HFFc6 (cell line): Measurements from ENCODE around the gene PTPRK. TPM values are rescaled to one million over a fixed set of nuclear protein-coding genes. Genes with fewer than 3 reads are reported as not detected.

Experiments
- DNase-seq: peaks from one replicate; pipeline ENCODE4 v3.0.0-alpha.2; 2018
- H3K27ac Mint-ChIP-seq: 2 replicates; pipeline ENCODE4 v1.8.0; 2020; ENCODE audit warnings: mild to moderate bottlenecking, mixed read lengths
- H3K27me3 Mint-ChIP-seq: 2 replicates; pipeline ENCODE4 v1.8.0; 2021; ENCODE audit warnings: mild to moderate bottlenecking, moderate library complexity, mixed read lengths; ENCODE audit not compliant: insufficient read depth
- H3K36me3 Mint-ChIP-seq: 2 replicates; pipeline ENCODE4 v1.8.0; 2021; ENCODE audit warnings: low read depth, mixed read lengths
- H3K4me1 Mint-ChIP-seq: 2 replicates; pipeline ENCODE4 v1.8.0; 2020; ENCODE audit warnings: low read depth, mixed read lengths
- H3K4me3 Mint-ChIP-seq: 2 replicates; pipeline ENCODE4 v1.8.0; 2020; ENCODE audit warnings: mild to moderate bottlenecking, moderate library complexity, mixed read lengths
- H3K9me3 Mint-ChIP-seq: 2 replicates; pipeline ENCODE4 v1.8.0; 2020; ENCODE audit warnings: mild to moderate bottlenecking, mixed read lengths
- total RNA-seq, 6 experiments: library from RNA; stranded (reverse); fragmentation: NEBNext Ultra II Directional; extraction: Animal tissue kit (Norgen Biotek cat#: 25700); gene quantifications; 2 replicates in 1 of 6; 3 replicates in 5 of 6; pipeline ENCODE4 v1.2.3, GENCODE V29; 2021
- TF ChIP-seq, protein P1 (sequence below): fragments of 200-600 bp; sonication (generic); IDR thresholded peaks from 2 replicates; pipeline ENCODE4 v1.5.0; 2021; ENCODE audit warnings: antibody characterized with exemption, mild to moderate bottlenecking

Gene PTPRK
- total RNA-seq, 6 experiments from 2014 or later, result 92.8 to 104 (median 97.3) TPM

DNA sequence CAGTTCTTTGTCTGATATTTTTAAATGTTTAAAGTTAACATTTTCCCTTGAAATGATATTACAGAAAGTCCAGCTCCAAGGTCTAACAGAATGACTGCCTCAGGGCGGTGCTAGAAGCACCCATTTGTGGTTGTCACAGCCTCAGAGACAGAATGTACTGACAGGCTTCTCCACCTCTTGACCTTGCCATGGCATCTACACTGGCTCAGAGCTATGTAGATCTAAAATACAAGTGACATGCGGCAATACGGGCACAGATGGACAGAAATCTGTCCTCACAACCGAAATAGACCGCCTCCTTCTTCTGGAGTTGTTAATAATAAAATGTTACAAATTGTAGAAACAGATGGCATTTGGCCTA, 452.3 kb downstream of the PTPRK start:
- H3K4me1 Mint-ChIP-seq, result peaks cover 65% of the 10 kb centered on the region
- H3K4me3 Mint-ChIP-seq, result no peak overlapping the region
- no peak for DNase-seq
- H3K27ac Mint-ChIP-seq, result peak overlapping the region; percentile 49
- TF ChIP-seq, protein P1, sequence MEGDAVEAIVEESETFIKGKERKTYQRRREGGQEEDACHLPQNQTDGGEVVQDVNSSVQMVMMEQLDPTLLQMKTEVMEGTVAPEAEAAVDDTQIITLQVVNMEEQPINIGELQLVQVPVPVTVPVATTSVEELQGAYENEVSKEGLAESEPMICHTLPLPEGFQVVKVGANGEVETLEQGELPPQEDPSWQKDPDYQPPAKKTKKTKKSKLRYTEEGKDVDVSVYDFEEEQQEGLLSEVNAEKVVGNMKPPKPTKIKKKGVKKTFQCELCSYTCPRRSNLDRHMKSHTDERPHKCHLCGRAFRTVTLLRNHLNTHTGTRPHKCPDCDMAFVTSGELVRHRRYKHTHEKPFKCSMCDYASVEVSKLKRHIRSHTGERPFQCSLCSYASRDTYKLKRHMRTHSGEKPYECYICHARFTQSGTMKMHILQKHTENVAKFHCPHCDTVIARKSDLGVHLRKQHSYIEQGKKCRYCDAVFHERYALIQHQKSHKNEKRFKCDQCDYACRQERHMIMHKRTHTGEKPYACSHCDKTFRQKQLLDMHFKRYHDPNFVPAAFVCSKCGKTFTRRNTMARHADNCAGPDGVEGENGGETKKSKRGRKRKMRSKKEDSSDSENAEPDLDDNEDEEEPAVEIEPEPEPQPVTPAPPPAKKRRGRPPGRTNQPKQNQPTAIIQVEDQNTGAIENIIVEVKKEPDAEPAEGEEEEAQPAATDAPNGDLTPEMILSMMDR, result no peak
- no peaks in the 10 kb centered on the region for H3K27me3 Mint-ChIP-seq
- no peaks in the 10 kb centered on the region for H3K9me3 Mint-ChIP-seq
- peaks cover 20% of the 10 kb centered on the region for H3K36me3 Mint-ChIP-seq

DNA sequence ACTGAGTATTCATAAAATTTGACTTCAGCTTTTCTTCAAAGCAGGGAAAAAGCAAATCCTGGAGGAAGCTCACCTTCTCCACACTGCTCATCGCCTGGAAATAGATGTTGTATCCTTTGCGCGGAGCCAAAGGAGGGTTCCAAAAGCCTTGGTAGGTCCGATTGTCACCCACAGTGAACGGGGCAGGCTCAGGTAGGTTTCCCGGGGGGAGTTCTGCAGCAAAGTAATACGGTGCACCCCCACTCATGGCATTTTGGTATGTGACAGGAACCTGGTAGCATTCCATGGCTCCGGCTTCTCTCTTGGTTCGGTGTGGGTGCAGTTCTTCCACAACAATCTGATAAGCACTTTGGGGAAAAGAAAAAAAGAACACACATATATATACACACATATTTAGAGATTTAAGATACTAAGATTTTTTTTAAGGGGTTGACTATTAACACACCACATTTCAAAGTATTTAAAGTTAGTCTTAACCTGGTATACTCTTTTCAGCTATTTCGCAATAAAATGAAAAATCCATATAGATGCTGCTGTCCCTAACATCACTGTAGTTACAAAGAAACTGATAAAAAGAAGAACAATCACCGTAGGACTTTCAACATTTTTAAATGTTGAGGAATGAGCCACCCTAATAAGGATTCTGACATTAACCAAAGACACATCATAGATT, 452.8 kb downstream of the PTPRK start:
- Mint-ChIP-seq H3K36me3 (peaks cover 17% of the 10 kb centered on the region), H3K27ac (peak overlapping the region; percentile 49), H3K27me3 (no peaks in the 10 kb centered on the region), H3K9me3 (no peaks in the 10 kb centered on the region), H3K4me1 (peaks cover 70% of the 10 kb centered on the region), H3K4me3 (no peak overlapping the region)
- no peak for DNase-seq
- TF ChIP-seq, protein P1, result no peak

DNA sequence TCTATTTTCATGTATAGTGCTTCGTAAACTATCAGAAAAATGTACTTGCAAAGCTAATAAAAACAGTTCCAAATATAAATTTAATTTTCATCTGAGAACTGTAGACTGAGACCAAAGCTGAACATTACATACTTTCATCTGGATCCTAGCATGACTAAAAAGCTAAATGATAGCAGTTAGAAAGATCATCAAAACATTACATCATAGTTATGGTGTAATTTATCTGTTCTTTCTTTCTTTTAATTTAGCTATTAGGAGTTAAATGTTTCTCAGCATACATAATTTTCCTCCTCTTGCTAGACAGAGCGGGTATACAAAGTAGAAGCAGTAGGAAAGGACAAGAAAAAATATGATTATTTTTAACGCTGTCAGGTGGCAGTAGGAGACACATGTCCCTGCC, 455.3 kb downstream of the PTPRK start:
- H3K9me3 Mint-ChIP-seq, result no peaks in the 10 kb centered on the region
- peaks cover 21% of the 10 kb centered on the region for H3K36me3 Mint-ChIP-seq
- H3K27me3 Mint-ChIP-seq, result no peaks in the 10 kb centered on the region
- peaks cover 60% of the 10 kb centered on the region for H3K4me1 Mint-ChIP-seq
- H3K4me3 Mint-ChIP-seq, result no peak overlapping the region
- no peak overlapping the region for H3K27ac Mint-ChIP-seq
- no peak for DNase-seq
- TF ChIP-seq, protein P1, result no peak

DNA sequence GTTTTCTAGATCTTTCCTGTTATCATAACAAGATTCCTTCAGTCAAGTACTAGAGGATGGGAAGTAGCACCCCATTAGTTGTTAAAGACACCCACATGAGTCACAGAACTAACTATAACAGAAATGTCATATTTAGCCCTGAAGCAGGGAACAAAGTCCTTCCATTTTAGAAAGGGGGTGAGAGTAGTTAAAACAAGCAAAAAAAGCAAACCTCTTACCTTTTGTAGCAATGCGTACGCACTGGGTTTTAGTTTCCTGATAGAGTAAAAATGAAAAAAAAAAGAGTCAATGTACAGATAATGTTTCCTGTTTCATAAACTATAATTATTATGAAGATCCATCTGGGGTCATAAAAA, 455.9 kb downstream of the PTPRK start:
- peaks cover 54% of the 10 kb centered on the region for H3K4me1 Mint-ChIP-seq
- DNase-seq, result no peak
- no peaks in the 10 kb centered on the region for H3K9me3 Mint-ChIP-seq
- peak overlapping the region; percentile 48 for H3K27ac Mint-ChIP-seq
- H3K36me3 Mint-ChIP-seq, result peaks cover 27% of the 10 kb centered on the region
- 0 out of 2 replicates have a peak overlapping the region, but pooled peaks have one; percentile 26 for H3K4me3 Mint-ChIP-seq
- TF ChIP-seq, protein P1, result no peak
- H3K27me3 Mint-ChIP-seq, result 0 out of 2 replicates have a peak, but pooled peaks cover 2% of the 10 kb centered on the region

DNA sequence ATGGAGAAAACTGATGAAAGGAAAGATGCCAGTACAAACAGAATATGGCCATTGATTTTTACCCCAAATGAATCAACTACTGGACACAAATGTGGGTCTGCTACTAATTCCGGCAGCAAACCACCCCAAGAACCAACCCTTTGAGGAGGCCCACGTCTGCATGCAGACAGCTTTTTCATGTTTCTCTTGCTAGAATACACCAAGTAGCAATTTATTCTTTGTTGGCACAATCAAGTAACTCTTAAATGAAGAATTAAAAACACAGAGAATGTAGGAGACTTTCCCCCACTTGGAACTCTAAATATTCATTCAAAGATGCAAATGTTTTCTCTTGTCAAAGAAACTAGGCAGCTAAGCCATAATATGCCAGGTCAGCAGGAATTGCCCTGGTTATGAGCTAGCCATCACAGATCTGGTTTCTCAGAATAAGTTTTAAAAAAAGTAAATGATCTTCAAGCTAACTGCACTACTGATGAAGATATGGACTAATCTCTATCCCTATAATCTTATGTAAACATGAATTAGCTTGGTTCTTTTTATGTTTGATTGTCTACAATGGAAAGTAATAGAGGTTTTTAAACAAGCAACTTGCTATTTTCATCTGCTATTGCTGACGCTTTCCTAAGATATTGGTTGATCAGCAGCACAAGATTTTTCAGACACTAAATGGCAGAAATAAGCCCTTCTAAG, 456.4 kb downstream of the PTPRK start:
- Mint-ChIP-seq H3K36me3 (peaks cover 30% of the 10 kb centered on the region), H3K9me3 (no peaks in the 10 kb centered on the region), H3K4me1 (peaks cover 49% of the 10 kb centered on the region), H3K4me3 (0 out of 2 replicates have a peak overlapping the region, but pooled peaks have one; percentile 26), H3K27ac (peak overlapping the region; percentile 48), H3K27me3 (0 out of 2 replicates have a peak, but pooled peaks cover 2% of the 10 kb centered on the region)
- DNase-seq, result no peak
- TF ChIP-seq, protein P1, result no peak
